Body of pancreas (tissue), 4 donors: Measurements from ENCODE around the gene PARP4. TPM values are rescaled to one million over a fixed set of nuclear protein-coding genes. Genes with fewer than 3 reads are reported as not detected.
"Not testable (repeated sequence)": the region's sequence is repeated elsewhere in the genome, so short reads cannot be mapped to it uniquely, and the experiment has no call there.

Source experiments
- ATAC-seq: fragments of 150-250 bp; one replicate; pipeline ENCODE4 v1.9.1; 2016
- DNase-seq, 4 donors: peaks; one replicate each; pipeline ENCODE4 v3.0.0-alpha.2; 2019
- H3K27ac ChIP-seq, 4 donors: fragments of 200-600 bp; sonication (generic); 1 replicate in 3 of 4; 2 replicates in 1 of 4; pipeline versions ENCODE4 v1.5.1 to v1.6.1; 2016 to 2019; ENCODE audit warnings: mild to moderate bottlenecking in 1 of 4, mixed read lengths in 1 of 4, moderate library complexity in 1 of 4
- H3K27me3 ChIP-seq, 2 donors: fragments of 200-600 bp; sonication (generic); one replicate each; pipeline ENCODE4 v1.6.0; 2016; ENCODE audit warnings: mild to moderate bottlenecking in 1 of 2
- H3K36me3 ChIP-seq, 2 donors: fragments of 200-600 bp; sonication (generic); replicated peaks in 1 of 2; 2 replicates each; pipeline ENCODE4 v1.5.1; 2016; ENCODE audit warnings: low read depth in 2 of 2; ENCODE audit not compliant: insufficient read depth in 1 of 2
- H3K4me1 ChIP-seq: fragments of 200-600 bp; sonication (generic); one replicate; pipeline ENCODE4 v1.6.0; 2016
- H3K4me3 ChIP-seq, 2 donors: fragments of 200-600 bp; sonication (generic); 1 replicate in 1 of 2; 2 replicates in 1 of 2; pipeline ENCODE4 v1.5.1; 2016 to 2019
- H3K9me3 ChIP-seq, 3 donors: fragments of 200-600 bp; sonication (generic); 1 replicate in 2 of 3; 2 replicates in 1 of 3; pipeline ENCODE4 v1.5.1; 2016
- POLR2A ChIP-seq, 3 donors: fragments of 450-650 bp; IDR thresholded peaks; one replicate each; pipeline ENCODE4 v1.6.1; 2016; ENCODE audit warnings: antibody characterized with exemption in 3 of 3, mild to moderate bottlenecking in 2 of 3
- WGBS, 2 donors: methylation state at CpG; one replicate each; pipeline ENCODE4 v1.1.5; 2017; 5-methylcytosine and 5-hydroxymethylcytosine counted together
- intact Hi-C: fragments of 100-400 bp; cut with DNase I; formaldehyde crosslinking; loops from one replicate; pipeline ENCODE4 v1.15.1; 2023
- total RNA-seq, 2 donors: library from RNA; depleted of rRNA; stranded (reverse); fragments of >200 nt; gene quantifications; one replicate each; pipeline ENCODE4 v1.1.0, GENCODE V29; 2016
- TF ChIP-seq, protein P1 (sequence below), 7 experiments: fragments of 450-650 bp in 4 of 7; fragments of 200-600 bp in 3 of 7; sonication (generic) in 3 of 7; IDR thresholded peaks; one replicate each; pipeline ENCODE4 v1.5.1; 2016 to 2019; ENCODE audit warnings: antibody characterized with exemption in 7 of 7

The PARP4 gene
- total RNA-seq, 2 donors from 2014 or later, result 30.0 to 32.7 TPM

DNA sequence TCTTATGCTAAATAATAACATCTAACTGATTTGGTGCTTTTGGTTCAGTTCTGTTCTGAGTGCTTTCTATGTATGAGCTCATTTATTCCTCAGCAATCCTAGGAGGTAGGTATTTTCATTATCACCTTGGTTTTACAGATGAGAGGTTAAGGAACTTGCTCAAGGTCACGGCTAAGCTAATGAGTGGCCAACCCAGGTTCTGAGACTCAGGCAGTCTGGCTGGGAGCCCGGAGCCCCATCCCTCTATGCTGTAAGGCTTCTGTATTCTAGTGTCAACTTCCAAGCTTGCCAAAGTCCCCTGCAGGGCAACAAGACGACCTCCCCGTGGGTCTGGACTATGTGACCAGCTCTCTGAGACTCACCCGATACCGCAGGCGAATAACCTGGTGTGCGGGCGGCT is 60.5 kb downstream of the PARP4 start:
- H3K27ac ChIP-seq, result no peak overlapping the region
- intact Hi-C loops, result no loop called here
- peaks cover 0 to 46% of the 10 kb centered on the region in 2 donors for H3K36me3 ChIP-seq
- ATAC-seq (no peak), DNase-seq (no peak)
- H3K4me1 ChIP-seq, result no peaks in the 10 kb centered on the region
- TF ChIP-seq POLR2A (IDR thresholded peaks at IDR 0.05), result no peak
- TF ChIP-seq, protein P1, sequence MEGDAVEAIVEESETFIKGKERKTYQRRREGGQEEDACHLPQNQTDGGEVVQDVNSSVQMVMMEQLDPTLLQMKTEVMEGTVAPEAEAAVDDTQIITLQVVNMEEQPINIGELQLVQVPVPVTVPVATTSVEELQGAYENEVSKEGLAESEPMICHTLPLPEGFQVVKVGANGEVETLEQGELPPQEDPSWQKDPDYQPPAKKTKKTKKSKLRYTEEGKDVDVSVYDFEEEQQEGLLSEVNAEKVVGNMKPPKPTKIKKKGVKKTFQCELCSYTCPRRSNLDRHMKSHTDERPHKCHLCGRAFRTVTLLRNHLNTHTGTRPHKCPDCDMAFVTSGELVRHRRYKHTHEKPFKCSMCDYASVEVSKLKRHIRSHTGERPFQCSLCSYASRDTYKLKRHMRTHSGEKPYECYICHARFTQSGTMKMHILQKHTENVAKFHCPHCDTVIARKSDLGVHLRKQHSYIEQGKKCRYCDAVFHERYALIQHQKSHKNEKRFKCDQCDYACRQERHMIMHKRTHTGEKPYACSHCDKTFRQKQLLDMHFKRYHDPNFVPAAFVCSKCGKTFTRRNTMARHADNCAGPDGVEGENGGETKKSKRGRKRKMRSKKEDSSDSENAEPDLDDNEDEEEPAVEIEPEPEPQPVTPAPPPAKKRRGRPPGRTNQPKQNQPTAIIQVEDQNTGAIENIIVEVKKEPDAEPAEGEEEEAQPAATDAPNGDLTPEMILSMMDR (IDR thresholded peaks at IDR 0.05), result no peak
- H3K4me3 ChIP-seq, result no peak overlapping the region
- 86 to 97% methylated on average over 6 to 9 of the region's 9 CpGs for WGBS, 2 donors
- H3K9me3 ChIP-seq, result no peaks in the 10 kb centered on the region
- H3K27me3 ChIP-seq, result no peaks in the 10 kb centered on the region

DNA sequence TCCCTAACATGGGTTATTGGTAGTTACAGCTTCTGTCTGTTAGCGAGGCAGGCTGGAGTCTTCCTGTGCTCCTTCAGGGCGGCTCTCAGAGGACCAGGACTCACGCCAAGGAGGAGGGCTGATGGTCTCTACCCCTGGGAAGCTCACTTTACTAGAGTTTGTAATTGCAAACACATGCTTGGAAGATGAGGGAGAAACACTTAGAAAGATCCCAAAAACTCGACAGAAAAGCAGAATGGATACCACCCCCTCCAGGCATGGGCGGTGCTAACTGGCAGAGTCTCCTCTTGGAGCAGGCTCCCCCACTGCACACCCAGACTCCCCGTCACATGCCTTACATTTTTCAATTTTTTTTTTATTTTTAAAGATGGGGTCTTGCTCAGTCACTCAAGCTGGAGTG is 62.0 kb downstream of the PARP4 start:
- intact Hi-C loops, result no loop called here
- 80 to 87% methylated on average over 6 of the region's 6 CpGs for WGBS, 2 donors

DNA sequence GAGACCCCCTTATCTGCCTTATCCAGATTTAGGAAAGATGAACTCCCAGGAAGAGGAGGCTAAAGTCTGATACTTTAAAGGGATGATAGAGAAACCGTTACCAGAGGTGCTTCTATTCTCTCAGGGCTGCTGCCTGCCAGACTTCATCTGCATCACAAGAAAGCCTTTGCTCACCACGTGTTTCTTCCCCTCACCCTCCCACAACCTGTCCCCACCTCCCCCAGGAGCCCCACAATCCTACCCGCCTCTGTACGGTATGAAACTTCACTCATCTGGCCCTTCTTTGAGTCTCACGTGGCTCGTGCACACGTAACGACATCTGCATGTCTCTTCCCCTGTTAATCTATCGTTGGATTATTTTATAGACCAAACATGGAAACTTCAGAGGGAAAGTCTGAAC is 67.7 kb downstream of the PARP4 start:
- H3K4me1 ChIP-seq, H3K9me3 ChIP-seq, H3K27me3 ChIP-seq, ATAC-seq, DNase-seq, H3K4me3 ChIP-seq, H3K27ac ChIP-seq, intact Hi-C loops: not testable (repeated sequence)
- WGBS, 2 donors, result 85 to 91% methylated on average over 9 of the region's 9 CpGs
- peaks cover 4 to 16% of the 10 kb centered on the region in 2 donors for H3K36me3 ChIP-seq

More for the DNA sequence above, 62.0 kb downstream of the PARP4 start:
- Histone ChIP-seq H3K4me1 (no peaks in the 10 kb centered on the region), H3K4me3 (no peak overlapping the region), H3K36me3 (peaks cover 0 to 44% of the 10 kb centered on the region in 2 donors), H3K9me3 (no peaks in the 10 kb centered on the region), H3K27me3 (no peaks in the 10 kb centered on the region), H3K27ac (no peak overlapping the region)
- no peak for DNase-seq
- ATAC-seq, result no peak
- TF ChIP-seq POLR2A (IDR thresholded peaks at IDR 0.05), result no peak
- TF ChIP-seq, protein P1 (IDR thresholded peaks at IDR 0.05), result no peak

DNA sequence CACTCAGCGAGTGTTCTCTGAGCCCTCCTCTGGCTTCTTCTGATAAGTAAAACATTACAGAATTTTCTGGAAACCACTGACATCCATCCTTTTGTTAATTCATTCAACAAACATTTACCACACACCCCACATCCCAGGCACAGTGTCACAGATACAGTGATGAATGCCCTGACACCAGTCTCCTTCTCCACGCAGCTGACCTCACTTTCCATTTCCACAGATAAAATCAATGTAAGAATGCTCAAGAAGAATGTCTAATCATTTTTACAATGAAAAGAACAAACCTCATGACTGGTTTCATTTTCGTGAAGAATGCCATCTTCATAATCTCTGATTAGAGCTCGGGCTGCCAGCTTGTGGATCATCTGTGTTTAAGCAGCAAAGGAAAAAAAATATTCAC is 69.2 kb downstream of the PARP4 start:
- no peak overlapping the region for H3K27ac ChIP-seq
- WGBS, 2 donors, result 85 to 89% methylated on average over 4 of the region's 4 CpGs
- intact Hi-C loops, result no loop called here
- DNase-seq (no peak), ATAC-seq (no peak)
- no peaks in the 10 kb centered on the region for H3K27me3 ChIP-seq
- H3K36me3 ChIP-seq, result peaks cover 4 to 19% of the 10 kb centered on the region in 2 donors
- TF ChIP-seq POLR2A (IDR thresholded peaks at IDR 0.05), result no peak
- TF ChIP-seq, protein P1 (IDR thresholded peaks at IDR 0.05), result no peak
- H3K9me3 ChIP-seq, result no peaks in the 10 kb centered on the region
- H3K4me3 ChIP-seq, result no peak overlapping the region
- no peaks in the 10 kb centered on the region for H3K4me1 ChIP-seq

DNA sequence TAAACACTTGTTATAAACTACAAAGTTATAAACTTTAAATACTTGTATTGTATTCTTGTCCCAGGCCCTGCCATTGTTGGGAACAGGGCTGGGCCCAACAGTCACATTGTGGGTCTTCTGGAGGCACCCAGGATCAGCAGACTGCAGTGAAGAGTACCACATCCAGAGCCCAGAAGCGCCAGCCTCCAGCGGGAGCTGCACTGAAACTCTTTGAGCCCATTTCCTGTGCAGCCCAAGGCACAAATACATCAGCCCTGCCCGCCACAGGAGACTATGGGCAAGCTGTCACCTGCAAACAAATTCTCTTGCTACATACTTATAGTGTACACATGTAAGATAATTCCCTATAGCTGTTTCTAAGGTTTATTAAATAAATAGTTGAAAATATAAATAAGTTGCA is 86.5 kb downstream of the PARP4 start:
- intact Hi-C loops, DNase-seq, H3K27me3 ChIP-seq, H3K9me3 ChIP-seq, H3K27ac ChIP-seq, H3K4me1 ChIP-seq, ATAC-seq, H3K4me3 ChIP-seq: not testable (repeated sequence)
- 76 to 94% methylated on average over 3 of the region's 3 CpGs for WGBS, 2 donors
- peaks cover 0 to 18% of the 10 kb centered on the region in 2 donors for H3K36me3 ChIP-seq

DNA sequence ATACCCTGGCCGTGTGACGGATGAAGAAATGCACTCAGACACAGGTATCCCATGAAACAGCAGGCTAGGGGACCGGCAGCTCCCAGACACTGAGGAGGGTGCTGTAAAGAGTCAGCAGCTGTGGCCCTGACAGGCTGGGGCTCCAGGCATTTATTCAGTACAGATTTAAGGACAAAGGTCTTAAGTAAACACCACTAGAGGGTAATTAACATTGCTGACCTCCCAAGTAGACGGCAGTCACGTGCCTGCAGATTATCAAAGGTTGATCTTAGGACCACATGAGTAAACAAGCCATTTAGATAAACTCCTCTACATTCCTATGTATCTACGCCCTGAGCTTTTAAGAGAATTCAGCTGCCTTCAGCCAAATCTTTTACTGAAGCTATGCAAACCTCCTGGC is 92.9 kb downstream of the PARP4 start:
- DNase-seq, H3K27ac ChIP-seq, H3K4me1 ChIP-seq, intact Hi-C loops, H3K9me3 ChIP-seq, H3K4me3 ChIP-seq, H3K27me3 ChIP-seq, ATAC-seq: not testable (repeated sequence)
- peaks cover 0 to 22% of the 10 kb centered on the region in 2 donors for H3K36me3 ChIP-seq
- WGBS, 2 donors, result 90 to 92% methylated on average over 6 of the region's 6 CpGs
